HG03558 (cell line): ENCODE measurements around the gene DEPDC1B.
A peak's percentile ranks its signal among the peaks of the same experiment; 100 is the strongest.
"Not testable (repeated sequence)": the region's sequence is repeated elsewhere in the genome, so short reads cannot be mapped to it uniquely, and the experiment has no call there.

Experiments
- ATAC-seq: cut with Tn5 transposase; IDR thresholded peaks from one replicate; pipeline ENCODE4 v1.9.1; 2021; ENCODE audit warnings: moderate number of reproducible peaks; ENCODE audit not compliant: unreplicated experiment; ENCODE audit errors: extremely low read depth

The DEPDC1B gene, protein sequence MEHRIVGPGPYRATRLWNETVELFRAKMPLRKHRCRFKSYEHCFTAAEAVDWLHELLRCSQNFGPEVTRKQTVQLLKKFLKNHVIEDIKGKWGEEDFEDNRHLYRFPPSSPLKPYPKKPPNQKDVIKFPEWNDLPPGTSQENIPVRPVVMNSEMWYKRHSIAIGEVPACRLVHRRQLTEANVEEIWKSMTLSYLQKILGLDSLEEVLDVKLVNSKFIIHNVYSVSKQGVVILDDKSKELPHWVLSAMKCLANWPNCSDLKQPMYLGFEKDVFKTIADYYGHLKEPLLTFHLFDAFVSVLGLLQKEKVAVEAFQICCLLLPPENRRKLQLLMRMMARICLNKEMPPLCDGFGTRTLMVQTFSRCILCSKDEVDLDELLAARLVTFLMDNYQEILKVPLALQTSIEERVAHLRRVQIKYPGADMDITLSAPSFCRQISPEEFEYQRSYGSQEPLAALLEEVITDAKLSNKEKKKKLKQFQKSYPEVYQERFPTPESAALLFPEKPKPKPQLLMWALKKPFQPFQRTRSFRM

DNA sequence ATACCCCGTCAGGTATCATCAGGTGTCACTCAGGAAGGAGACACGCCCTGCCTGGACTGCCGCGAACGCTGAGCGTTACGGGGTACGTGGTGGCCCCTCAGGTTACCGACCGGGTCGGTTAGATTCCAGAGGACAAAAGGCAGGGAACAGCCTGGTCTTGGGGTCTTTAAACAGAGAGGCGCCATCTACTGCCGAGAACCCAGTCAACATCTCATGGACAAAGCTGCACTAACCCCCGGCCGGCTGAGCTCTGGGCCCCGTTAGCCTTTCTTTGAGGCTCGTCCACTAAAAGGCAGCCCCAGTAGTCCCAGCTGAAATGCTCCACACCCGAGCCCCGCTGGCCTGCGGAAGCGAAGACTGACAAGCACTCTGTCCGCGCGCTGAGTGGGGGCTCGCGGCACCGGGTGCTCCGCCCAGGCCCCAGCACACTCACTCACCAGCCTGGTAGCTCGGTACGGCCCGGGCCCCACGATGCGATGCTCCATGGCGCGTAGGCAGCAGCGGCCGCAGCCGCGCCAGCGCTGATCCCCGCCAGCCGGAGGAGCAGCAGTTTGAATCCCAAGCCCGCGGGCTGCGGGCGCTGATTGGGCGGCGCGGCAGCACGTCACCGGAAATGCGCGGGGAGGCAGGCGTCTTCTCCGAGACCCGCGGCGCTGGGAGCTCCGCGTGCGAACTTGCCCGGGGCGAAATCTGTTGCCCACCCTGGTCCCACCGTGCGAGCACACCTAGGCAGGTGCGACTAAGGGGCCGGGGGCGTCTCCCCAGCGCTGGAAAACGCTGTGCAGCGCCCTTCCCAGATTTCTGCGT, at the start of gene DEPDC1B:
Gene DEPDC1B, minus strand, starts transcription at position 558 of the 807 bp plus-strand sequence. Its CDS starts 73 bp downstream, at position 485.
- ATAC-seq: peak; percentile 84

DNA sequence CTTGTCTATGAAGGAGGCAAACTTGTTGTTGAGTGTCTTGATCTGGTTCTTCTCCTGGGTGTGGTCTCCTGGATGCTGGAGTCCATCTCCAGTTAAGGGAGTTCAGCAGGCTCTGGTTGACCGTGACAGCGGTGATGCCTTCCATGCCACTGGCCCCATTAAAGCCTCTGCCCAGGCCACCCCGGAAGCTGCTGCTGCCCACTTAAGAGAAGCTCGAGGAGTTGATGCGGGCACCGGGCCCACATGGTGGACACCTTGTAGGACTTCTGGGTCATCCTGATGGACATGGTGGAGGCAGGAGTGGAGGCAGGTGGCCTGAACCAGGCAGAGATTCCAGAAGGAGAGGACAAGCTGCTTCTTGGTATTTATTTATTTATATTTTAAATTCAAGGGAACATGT, 44.7 kb upstream of the DEPDC1B start:
- no peak for ATAC-seq

DNA sequence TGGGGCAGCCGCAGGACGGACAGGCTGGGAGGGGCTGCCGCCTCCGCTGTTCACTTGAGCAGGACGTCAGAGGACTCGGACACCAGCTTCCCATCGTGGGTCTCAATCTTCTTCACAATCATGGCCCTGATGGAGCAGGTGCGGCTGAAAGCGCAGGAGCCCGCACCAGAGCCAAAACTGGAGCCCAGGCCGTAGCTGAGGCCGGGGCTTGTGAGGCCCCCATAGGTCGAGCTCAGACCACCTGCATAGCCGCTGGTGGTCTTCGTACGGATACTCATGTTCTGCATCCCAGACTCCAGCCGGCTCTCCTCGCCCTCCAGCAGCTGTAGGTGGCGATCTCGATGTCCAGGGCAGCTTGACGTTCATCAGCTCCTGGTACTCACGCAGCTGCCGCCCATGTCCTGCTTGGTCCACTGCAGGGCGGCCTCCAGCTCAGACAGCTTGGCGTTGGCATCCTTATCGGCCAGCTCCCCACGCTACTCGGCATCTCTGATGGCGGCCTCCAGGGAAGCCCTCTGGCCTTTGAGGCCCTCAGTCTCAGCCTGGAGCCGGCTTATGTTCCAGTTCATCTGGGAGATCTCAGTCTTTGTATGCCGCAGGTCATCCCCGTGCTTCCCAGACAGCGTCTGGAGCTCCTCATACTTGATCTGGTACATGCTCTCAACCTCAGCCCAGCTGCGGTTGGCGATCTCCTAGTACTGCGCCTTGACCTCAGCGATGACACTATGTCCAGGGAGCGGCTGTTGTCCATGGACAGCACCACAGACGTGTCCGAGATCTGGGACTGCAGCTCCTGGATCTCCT, 43.7 kb upstream of the DEPDC1B start:
- no peak for ATAC-seq

DNA sequence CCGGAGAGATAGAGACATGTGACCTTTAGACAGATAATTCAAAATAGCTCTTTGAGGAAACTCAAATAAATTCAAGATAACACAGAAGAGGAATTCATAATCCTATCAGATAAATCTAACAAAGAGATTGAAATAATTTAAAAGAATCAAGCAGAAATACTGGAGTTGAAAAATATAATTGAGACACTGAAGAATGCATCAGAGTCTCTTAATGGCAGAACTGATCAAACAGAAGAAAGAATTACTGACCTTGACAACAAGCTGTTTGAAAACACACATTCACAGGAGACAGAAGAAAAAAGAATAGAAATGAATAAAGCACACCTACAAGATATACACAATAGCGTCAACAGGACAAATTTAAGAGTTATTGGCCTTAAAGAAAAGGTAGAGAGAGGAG, 40.4 kb upstream of the DEPDC1B start:
- no peak for ATAC-seq

DNA sequence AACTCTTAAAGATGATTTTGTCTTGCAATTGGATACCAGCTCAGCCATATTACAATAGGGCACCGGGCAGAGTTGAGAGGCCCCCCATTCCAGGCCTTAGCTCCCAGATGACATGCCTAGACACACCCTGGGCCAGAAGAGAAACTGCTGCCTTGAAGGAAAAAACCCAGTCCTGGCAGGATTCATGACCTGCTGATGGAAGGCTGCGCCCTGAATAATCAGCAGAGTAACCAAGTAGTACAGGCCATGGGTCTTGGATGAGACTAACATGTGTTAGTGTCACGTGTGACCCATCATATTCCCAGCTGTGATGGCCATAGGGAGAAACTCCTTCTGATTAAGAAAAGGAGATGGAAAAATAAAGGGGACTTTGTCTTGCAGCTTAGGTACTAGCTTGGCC, 39.0 kb upstream of the DEPDC1B start:
- no peak for ATAC-seq

DNA sequence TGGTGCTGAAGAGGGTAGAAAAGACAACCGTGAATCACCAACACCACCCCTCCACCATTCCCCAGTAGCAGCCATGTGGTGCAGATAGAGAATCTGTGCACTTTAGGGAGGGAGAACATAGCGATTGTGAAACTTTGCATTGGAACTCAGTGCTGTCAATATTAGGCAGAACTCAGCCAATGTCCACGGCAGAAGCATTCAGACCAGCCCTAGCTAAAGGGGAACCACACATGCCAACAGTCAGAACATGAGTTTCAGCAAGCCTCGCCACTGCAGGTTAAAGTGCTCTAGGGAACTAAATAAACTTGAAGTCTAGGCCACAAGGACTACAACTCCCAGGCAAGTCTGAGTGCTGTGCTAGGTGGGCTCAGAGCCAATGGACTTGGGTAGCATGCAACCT, 38.5 kb upstream of the DEPDC1B start:
- ATAC-seq: no peak

DNA sequence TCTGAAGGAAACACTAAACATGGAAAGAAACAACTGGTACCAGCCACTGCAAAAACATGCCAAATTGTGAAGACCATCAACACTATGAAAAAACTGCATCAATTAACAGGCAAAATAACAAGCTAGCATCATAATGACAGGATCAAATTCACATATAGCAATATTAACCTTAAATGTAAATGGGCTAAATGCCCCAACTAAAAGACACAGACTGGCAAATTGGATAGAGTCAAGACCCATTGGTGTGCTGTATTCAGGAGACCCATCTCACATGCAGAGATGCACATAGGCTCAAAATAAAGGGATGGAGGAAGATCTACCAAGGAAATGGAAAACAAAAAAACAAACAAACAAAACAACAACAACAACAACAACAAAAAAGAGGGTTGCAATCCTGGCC, 30.9 kb upstream of the DEPDC1B start:
- ATAC-seq: not testable (repeated sequence)

DNA sequence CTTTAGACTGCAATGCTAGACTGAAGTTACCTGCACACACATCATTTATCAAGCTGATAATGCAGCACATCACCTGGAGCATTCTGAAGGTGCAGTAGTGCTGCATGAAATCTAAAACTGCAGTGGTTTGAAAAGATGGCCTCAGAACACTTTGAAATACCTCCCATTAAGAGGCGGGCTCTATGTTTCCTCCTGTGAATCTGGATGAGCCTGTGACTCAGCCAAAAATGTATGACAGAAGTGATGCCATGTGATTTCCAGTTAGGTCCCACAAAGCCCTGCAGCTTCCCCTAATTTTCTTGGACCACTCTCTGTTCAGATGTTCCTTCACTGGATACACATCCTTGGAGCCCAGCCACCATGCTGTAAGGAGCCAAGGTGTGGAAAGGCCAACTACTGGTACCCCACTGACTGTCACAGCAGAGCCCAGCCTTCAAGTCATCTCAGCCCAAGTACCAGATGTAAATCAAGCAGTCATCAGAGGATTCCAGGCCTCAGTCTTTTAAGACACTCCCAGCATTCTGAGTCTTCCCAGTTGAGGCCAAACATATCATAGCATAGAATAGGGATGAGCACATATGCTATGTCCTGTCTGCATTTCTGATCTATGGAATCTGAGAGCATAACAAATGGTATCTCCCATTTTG, 27.2 kb upstream of the DEPDC1B start:
- ATAC-seq: no peak

DNA sequence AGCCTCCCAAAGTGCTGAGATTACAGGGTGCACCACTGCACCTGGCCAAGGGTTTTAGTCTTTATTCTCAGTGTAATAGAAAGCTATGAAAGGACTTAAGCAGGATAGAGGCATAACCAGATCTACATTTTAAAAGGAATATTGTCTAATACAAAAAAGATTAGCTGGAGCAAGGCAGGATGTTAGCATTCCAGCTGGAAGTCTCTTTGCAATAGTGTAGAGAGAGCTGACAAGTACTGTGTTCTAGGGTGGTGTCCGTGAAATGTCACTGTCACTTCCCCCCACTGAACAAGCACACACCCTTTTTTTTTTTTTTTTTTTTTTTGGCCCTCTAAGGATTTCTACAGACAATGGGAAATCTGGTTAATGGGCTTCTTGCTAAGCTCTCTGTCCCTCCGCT, 24.2 kb upstream of the DEPDC1B start:
- no peak for ATAC-seq

DNA sequence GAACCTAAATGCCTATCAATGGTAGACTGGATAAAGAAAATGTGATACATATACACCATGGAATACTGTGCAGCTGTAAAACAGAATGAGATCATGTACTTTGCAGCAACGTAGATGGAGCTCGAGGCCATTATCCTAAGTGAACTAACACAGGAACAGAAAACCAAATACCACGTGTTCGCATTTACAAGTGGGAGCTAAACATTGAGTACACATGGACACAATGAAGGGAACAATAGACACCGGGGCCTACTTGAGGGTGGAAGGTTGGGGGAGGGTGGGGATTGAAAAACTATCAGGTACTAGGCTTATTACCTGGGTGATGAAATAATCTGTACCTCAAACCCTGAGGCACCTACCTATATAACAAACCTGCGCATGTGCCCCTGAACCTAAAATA, 22.4 kb upstream of the DEPDC1B start:
- ATAC-seq: no peak

DNA sequence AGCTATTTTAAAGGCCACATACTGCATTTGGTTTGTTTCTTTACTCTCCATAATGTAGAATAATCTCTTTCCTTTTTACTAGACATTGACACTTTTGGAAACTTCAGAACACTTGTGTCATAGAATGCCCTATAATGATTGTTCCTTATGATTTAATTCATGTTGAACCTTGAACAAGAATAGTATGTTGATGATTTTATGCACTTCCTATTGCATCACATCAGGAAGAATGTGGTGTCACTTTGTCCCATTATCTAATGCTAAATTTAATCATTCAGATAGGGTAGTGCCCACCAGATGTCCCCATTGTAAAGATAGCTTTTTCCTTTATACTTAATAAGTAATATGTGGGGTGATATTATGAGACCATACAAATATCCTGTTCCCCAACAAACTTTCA, 19.4 kb upstream of the DEPDC1B start:
- no peak for ATAC-seq

DNA sequence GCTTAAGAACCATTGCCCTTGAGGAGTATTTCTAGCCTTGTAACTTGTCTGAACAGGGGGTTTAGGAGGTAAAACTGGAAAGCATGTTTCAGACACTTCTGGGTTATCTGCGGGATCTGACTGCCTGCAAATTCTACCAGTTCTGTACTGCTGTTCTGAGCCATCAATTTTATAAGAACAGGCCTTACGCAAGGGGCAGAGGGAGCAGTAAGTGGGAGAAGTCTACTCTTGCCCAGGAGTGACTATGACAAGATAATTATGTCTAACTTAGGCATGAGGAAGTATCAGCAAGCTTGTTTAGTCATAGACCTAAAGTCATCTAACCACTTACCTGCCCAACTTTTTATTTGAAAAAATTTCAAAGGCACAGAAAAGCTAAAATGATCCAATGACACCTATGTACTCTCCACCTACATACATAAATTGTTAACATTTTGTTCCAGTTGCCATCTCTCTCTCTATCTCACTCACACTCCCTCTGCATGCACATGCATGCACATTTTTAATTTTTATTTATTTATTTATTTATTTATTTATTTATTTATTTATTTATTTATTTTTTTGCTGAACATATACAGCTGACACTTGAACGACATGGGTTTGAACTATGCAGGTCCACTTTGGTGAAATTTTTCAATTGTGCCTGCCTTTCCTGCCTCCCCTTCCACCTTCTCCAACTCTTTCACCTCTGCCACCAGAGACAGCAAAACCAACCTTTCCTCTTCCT, 18.4 kb upstream of the DEPDC1B start:
- ATAC-seq: no peak

DNA sequence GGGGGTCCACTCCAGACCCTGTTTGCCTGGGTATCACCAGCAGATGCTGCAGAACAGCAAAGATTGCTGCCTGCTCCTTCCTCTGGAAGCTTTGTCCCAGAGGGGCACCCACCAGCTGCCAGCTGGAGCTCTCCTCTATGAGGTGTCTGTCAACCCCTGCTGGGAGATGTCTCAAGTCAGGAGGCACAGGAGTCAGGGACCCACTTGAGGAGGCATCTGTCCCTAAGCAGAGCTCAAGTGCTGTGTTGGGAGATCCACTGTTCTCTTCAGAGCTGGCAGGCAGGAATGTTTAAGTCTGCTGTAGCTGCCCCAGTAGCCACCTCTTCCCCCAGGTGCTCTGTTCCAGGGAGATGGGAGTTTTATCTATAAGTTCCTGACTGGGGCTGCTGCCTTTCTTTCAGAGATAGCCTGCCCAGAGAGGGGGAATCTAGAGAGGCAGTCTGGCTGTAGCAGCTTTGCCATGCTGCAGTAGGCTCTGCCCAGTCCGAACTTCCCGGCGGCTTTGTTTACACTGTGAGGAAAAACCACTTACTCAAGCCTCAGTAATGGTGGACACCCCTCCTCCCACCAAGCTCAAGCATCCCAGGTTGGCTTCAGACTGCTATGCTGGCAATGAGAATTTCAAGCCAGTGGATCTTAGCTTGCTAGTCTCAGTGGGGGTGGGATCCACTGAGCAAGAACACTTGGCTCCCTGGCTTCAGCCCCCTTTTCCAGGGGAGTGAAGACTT, 15.4 kb upstream of the DEPDC1B start:
- ATAC-seq: not testable (repeated sequence)

DNA sequence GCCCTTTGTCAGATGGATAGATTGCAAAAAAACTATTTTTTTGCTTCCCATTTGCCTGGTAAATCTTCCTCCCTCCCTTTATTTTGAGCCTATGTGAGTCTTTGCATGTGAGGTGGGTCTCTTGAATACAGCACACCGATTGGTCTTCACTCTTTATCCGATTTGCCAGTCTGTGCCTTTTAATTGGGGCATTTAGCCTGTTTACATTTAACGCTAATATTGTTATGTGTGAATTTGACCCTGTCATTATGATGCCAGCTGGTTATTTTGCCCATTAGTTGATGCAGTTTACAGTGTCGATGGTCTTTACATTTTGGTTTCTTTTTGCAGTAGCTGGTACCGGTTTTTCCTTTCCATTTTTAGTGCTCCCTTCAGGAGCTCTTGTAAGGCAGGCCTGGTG, 13.0 kb upstream of the DEPDC1B start:
- ATAC-seq: no peak

DNA sequence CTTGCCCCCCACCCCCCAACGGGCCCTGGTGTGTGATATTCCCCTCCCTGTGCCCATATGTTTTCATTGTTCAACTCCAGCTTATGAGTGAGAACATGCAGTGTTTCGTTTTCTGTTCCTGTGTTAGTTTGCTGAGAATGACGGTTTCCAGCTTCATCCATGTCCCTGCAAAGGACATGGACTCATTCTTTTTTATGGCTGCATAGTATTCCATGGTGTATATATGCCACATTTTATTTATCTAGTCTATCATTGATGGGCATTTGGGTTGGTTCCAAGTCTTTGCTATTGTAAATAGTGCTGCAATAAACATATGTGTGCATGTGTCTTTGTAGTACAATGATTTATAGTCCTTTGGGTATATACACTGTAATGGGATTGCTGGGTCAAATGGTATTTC, 11.9 kb upstream of the DEPDC1B start:
- not testable (repeated sequence) for ATAC-seq

DNA sequence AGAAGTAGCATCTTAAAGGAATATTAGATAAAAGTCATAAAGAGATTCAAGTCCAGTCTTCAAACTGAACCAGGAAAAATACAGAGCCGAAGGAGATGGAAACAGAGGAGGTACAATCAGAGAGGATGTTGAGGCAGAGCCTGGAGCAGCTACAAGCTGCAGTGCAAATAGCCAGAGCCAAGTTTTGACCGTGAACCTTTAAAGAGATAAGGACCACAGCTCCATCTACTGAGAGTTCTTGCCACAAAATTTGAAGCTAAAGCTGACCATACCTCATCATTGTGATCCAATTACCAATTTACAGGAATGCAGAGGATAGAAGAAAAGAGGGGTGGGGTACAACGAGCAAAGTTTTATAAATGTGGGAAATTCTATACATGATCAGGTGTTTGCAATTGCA, 10.4 kb upstream of the DEPDC1B start:
- no peak for ATAC-seq

DNA sequence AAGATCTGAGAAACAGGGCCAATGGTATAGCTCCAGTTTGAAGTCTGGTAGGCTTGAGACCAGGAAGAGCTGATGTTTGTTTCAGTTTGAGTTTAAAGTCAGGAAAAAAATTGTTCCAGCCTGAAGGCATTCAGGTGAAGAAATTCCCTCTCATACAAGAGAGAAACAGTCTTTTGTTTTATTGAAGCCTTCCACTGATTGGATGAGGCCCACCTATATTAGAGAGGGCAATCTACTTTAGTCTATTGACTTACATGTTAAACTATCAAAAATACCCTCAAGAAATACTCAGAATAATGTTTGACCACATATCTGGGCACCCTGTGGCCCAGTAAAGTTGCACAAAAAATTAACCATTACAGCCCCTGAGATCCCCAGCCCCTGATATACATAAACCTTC, 5.2 kb upstream of the DEPDC1B start:
- no peak for ATAC-seq

DNA sequence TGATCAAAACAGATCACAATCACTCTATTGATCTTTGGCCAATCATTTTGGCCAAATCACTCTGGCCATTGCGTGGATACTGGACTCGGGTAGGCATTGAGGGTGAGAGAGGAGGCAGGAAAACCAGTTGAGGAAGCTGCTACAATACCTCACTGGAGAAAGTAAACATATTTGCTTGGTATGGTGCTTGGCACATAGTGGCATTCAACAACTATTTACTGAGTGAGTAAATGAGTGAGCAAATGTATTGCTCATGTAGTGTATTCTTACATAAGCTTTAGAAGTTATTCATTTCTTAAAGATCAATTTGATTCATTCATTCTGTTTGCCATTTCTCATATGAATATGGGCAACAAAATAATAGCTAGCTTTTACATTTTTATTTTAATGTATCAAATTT, 4.0 kb upstream of the DEPDC1B start:
- ATAC-seq: no peak
